ENCODE data around the gene ELFN1. TPM values are rescaled to one million over a fixed set of nuclear protein-coding genes. Genes with fewer than 3 reads are reported as not detected.

The ELFN1 gene
- total RNA-seq, 1 donor from 2014 or later: 12.0 TPM

DNA sequence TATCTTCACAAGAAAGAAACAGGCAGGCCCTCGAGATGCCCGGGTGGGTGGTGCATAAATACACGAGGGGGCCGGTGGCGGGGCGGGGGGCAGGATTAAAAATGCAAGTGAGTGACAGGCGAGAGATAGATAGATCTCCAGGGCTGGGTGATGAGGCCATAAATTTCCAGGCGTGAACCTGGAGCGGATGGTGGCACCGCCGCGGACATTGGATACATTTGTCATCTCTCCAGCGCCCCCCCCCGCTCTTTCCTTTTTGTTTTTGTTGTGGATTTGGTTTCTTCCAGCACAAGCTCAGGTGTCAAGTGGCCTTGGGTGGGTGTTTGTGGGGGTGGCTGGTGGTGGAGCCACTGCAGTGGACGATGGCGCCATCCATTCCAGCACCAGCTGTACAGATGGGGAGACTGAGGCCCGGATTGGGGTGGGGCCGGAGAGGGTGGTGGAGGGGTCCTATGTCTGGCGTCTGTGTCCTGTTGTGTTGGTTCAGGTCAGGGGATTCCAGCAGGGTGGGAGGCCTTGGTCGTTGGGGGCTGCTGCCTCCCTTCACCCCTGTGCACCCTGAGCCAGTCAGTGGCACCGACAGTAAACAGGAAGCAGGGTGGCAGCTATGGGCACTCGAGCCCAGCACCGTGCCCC, 2.9 kb downstream of the ELFN1 start:
- intact Hi-C loops (cut with micrococcal nuclease): no loop called here
- DNase-seq: peak; percentile 25
- no peak for ATAC-seq

DNA sequence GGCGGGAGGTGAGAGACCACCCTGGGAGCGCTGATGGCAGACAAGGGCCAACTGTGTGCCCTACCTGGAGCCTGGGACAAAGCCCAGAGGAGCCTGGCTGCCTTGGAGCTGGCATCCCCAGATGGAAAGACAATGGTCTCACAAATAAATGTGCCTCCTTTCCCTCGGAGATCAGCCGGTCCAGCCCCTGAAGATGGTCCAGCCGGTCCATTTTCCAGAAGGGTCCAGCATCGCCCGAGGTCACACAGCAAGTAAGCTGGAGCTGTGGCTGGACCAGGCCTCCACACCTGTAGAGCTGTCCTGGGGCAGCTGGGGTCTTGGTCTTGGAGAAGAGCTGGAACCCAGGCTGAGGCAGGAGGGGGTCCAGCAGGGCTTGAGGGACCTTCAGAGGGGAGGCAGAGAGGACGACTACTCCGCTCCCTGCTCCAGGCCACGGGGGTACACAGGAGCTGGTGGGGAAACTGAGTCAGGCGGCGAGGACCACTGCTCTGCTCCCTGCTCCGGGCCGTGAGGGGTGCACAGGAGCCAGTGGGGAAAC, 3.6 kb downstream of the ELFN1 start:
- intact Hi-C loops (cut with micrococcal nuclease): no loop called here
- peak; percentile 25 for DNase-seq

DNA sequence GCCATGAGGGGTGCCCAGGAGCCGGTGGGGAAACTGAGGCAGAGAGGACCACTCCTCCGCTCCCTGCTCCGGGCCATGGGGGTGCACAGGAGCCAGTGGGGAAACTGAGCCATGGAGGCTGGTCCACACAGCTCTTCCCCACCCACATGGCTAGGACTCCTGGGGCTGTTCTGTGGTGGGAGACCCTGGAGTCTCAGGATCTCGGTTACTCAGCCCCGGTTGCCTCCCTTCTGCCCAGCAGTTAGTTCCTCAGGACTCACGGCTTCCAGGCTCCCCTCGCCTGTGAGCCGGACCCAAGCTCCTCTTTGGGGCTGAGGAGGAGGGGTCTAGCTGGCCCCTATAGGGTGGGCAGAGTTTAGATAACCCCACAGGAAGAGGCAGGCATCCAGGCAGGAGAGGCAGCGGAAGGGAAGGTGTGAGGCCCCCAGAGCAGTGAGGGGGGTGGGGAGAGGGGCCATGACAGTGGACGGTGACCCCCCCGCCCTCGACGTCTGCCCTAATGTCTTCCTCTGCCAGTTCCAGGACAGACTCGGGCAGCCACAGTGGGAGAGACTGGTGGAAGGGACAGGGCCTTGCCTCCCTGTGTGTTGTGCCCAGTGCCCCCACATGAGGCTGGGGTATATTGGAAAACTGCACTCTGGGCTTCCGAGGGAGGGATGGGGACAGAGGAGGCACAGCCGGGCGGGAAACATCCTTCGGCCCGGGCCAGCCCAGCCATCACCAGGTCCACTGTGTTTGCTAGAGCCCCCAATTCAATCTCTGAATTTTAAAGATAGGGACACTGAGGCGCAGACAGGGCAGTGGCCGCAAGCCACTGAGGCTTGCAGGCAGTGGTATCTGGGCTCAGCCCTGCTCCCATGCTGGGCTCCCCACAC, 4.3 kb downstream of the ELFN1 start:
- DNase-seq (peak; percentile 11), ATAC-seq (no peak)
- intact Hi-C loops (cut with micrococcal nuclease): no loop called here

More for the DNA sequence above, 3.6 kb downstream of the ELFN1 start:
- ATAC-seq: no peak

DNA sequence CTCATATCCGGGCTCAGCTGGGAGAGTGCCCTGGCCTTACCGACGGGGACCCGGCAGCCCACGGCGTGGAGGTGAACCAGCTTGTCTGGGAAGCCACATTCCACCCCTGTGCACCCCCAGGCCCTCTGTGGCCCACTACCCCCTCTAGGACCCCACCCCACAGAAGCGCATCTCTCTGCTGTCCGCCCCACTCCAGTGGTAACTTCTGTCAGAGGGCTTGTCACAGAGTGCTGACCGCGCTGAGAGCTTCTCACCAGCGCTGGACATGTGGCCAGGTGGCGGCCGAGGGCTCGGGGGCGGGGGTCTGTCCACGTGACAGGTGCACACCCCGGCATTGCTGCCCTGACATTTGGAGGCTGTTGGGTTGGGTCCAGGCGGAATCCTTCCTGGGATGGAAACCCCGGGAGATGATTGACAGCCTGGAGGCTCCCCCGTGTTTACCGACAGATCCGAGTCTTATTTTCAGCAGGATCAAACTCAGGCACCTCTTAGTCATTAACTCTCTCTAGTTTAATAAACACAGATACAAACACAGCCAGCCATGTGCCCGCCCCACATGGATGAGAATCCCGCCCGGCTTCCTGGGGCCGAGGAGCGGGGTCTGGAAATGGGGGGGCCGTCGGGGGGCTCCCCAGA, 5.1 kb downstream of the ELFN1 start:
- intact Hi-C loops (cut with micrococcal nuclease): no loop called here
- ATAC-seq: no peak
- DNase-seq: peak; percentile 19

DNA sequence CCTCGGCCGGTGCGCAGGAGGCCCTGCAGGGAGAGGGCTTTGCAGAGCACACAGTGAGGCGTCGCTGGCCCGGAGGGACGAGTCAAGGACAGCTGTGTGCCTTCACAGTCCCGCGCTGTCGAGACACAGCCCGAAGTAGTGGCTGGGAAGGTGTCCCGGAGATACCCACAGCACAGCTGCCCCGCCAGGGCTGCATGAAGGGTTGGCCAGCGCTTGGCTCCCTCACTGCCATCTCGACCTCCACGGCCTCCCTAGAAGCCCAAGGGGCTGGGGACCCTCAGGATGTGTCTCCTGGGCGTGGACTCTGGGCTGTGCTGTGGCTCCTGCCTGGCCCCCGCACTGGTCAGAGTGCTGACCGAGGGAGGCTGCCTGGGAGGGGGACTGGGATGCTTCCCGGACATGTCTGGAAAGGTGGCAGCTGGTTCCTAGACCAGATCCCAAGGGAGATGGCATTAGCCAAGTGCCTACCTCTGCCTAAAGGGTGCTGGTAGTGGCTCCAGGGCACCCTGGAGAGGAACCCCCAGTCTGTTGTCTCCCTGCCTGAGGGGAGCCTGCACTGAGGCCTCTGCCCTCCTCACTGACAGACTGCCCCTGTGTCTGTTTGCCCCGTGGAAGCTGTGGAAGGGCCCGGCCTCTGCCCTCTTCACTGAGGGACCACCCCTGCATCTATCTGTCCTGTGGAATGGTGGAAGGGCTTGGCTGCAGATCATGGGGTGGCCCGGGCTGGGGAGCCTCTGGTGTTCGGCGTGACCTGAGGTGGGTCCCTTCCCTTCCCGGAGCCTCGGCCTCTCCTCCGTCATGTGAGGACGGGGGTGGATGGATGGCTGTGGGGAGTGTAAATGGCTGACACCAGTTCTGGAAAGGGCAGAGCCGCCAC, 5.8 kb downstream of the ELFN1 start:
- intact Hi-C loops (cut with micrococcal nuclease): no loop called here
- ATAC-seq: peak; percentile 32
- peak; percentile 28 for DNase-seq

DNA sequence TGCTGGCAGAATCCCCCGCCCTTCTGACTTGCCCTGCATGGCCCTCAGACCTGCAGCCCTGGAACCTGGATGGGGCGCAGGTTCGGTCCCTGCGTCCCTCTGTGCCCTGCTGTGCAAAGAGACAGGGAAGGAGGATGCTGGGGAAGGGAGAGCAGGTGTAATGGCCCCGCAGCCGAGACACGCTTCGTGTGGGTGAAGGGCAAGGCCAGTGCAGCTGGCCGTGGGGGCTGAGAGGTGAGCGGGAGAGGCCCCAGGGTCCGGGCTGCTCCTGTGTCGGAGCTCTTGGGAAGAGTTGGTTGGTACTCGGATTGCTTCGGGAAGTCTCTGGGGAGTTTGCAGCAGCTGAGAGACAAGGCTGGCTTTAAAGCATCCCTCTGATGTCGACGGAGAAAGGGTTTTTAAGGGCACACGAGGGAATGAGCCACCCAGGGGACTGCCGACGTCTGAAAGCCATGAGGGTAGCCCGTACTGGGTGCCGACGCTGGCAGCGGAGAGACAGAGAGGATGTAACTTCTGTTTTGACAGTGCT, 6.5 kb downstream of the ELFN1 start:
- ATAC-seq (no peak), DNase-seq (peak; percentile 8)
- intact Hi-C loops (cut with micrococcal nuclease): no loop called here

DNA sequence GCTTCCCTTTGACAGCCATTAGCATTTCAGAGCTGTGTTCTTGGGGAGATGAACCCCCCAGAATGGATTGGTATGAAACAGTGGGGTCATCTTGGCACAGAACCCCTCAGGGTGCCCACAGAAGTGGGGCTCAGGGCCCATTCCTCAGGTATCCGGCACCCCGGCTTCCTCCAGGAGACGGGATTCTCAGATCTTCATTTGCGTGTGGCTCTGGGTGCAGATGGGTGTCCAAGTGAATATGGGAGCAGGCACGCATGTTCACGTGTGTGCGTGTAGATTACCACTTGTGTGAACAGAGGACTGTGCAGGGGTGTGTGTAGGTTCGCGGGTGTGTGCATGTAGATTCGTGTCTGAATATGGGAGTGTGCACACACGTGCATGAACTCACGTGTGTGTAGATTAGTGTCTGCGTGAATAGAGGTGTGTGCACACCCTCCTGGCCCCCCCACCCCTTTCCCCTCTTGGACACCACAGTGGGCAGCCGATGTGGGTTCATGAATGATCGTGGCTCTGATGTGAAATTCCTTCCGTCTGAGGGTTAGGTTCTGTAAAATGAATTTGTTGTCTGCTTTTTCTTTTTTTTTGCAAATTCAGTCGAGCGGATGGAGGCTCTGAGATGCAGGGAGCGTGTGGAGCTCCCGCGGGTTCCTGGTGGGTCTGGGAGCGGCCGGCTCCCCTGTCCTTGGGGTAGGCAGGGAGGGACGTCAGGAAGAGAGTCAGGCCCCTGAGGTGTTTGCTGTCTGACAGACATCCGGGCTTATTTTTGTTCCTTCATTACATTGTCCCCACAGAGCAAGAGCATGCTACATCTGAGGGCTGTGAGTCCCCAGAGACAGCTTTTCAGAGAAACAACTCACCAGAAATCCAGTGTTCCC, 7.4 kb downstream of the ELFN1 start:
- DNase-seq (peak; percentile 16), ATAC-seq (no peak)
- intact Hi-C loops (cut with micrococcal nuclease): no loop called here

DNA sequence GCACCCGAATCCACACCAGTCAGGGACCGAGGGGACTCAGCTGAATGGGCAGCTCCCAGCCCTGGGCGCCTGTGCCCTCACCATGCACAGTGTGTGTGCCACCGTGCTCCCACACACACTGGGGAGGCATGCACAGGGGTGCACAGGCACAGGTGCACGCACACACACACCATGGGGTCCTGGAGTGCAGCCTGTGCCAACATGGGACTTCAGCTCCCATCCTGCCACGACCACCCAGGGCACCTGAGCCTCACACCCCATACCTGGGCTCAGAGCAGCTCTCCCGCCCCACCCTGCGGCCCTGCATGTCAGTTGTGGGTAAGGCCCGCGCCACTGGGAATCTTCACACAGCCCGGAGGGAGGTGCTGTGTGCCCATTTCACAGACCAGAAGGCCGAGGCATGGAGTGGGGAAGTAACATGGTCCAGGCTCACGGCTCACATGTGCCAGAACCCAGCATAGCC, 8.0 kb downstream of the ELFN1 start:
- intact Hi-C loops (cut with micrococcal nuclease): no loop called here
- ATAC-seq (no peak), DNase-seq (no peak)

DNA sequence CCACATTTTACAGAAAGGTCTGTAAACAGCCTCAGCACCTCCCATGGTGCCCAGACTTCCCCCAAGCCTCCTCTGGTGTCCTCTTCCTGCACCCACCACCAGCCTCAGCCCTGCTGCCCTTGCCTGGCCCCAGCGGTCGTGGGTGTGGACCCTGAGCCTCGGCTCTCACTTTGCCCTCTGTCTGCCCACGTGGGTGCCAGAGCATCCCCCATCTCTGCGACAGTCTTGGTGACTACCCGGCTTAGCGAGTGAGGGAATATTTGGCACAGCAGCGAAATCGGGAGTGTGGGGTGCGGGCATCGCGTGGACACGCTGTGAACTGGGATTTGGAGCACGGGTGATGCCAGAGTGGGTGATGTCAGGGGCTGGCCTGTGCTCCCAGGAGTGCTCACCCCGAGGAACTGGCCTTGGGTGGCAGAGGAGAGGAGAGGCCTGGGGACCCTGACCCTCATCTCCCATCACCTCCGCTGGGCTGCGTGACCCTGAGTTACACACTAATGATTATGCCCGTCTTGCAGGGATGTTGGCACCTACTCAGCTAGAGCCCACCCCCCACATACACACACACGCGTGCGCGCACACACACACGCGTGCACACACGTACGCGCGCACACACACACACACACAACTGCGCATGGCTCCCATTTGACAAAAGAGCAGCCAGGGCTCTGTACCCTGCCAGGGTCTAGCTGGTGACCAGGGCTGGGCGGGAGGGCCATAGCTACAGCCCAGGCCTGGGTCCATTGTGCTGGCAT, 8.7 kb downstream of the ELFN1 start:
- DNase-seq (no peak), ATAC-seq (no peak)
- intact Hi-C loops (cut with micrococcal nuclease): no loop called here

DNA sequence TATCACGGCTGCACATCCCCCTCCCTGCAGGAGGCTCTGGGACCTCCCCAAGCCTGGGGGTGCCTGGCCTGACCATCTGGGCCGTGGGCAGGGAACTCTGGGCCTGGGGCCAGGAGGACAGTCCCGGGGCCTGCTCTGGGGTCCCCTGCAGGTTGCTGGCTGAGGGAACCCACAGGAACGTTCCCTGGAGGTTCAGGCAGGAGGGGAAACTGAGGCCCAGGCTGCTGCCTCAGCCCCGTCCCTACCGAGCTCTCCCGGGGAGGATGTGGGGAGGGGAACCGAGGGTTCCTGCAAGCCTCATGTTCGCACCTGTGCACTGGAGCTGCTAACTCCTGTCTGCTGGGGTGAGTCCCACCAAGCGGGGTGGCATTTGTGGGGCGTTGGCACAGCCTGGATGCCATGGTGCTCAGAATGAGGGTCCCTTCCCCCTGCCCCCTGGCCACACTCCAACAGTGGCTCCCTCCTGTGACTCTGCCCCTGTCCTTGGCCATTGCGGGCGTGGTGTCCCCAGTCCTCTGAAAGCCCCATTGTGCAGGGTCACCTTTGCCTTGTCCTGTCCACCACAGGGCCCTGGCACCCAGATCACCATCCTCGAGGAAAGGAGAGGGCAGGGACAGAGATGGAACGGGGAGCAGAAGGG, 9.4 kb downstream of the ELFN1 start:
- intact Hi-C loops (cut with micrococcal nuclease): no loop called here
- DNase-seq (no peak), ATAC-seq (no peak)

DNA sequence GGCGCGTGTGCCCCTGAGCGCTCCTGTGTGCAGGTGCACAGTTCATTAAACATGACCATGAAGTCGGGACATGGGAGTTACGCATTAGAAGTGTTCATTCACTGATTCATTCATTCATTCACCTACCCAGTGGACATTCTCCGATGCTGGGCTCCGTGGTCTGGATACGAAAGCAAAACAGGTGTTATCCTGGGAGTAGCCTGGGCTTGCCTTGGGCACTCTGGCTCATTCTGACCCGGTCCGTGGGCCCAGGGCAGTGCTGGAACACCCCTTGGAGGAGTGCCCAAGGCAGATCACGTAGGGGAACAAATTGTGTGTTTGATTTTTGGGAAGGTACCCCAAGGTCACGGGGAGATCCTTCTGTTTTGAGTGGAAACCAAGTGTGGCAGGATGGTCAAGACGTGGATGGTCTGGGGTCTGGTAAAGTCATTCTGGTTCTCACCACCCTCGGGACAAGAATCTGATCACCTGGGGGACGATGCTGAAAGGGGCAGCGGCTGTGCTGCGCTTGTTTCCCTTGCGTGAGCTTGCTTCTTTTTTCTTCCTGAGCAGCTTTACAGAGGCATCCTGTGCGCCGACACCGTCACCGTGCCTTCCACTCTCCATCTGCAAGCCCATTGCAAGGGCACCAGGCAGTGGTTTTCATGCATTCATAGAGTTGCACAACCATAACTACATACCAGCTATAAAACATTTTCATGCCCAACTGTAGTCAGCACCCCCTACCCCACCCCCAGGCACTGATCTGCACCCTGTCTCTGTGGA, 10.1 kb downstream of the ELFN1 start:
- no peak for ATAC-seq
- no peak for DNase-seq
- intact Hi-C loops (cut with micrococcal nuclease): no loop called here

DNA sequence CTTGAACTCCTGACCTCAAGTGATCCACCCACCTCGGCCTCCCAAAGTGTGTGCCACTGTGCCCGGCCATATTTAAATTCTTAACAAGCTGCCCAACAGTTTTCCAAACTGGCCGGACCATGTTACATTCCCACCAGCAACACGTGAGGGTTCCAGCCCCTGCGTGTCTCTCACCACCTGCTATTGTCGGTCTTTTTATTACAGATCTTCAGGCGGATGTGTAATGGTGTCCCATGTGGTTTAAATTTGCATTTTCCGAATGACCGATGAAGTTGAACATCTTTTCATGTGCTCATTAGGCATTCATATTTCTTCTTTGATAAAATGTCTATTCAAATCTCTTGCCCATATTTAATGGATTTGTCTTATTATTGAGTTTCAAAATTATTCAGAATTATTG, 11.5 kb downstream of the ELFN1 start:
- intact Hi-C loops (cut with micrococcal nuclease): no loop called here
- no peak for ATAC-seq
- DNase-seq: no peak

DNA sequence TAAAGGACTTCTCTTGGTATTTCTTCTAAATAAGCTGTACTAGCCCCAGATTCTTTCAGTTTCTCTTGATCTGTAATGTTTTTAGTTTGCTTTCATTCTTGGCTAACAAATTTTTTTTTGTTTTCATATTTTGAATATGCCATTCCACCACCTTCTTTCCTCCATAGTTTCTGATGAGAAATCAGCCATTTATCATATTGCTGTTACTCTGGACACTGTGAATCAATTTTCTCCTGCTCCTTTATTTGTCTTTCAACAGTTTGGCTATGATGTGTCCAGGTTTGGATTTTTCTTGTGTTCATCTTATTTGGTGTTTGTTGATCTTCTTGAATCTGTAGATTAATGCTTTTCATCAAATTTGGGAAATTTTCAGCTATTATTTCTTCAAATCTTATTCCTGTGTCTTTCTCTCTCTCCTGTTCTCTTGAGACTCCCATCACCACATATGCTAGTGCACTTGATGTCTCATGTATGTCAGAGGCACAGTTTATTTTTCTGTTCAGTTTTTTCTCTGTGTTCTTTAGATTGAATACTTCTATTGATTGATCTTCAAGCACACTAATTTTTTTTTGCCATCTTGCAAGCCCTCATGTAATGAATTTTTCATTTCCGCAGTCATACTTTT, 15.0 kb downstream of the ELFN1 start:
- ATAC-seq (no peak), DNase-seq (no peak)
- intact Hi-C loops (cut with micrococcal nuclease): no loop called here

DNA sequence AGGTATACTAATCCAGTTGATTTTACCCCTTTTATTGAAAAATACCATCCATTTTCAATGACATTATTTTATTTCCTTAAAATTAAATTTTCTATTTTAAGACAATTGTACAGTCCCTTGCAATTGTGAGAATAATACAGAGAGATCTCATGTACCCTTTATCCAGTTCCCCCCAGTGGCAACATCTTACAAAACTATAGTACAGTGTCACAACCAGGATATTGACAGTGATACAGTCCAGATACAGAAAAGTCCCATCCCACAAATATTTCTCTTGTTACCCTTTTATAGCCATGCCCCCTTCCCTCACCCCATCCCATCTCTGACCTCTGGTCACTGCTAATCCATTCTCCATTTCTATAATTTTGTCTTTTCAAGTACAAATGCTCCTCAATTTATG, 18.5 kb downstream of the ELFN1 start:
- no peak for ATAC-seq
- DNase-seq: no peak
- intact Hi-C loops (cut with micrococcal nuclease): no loop called here

DNA sequence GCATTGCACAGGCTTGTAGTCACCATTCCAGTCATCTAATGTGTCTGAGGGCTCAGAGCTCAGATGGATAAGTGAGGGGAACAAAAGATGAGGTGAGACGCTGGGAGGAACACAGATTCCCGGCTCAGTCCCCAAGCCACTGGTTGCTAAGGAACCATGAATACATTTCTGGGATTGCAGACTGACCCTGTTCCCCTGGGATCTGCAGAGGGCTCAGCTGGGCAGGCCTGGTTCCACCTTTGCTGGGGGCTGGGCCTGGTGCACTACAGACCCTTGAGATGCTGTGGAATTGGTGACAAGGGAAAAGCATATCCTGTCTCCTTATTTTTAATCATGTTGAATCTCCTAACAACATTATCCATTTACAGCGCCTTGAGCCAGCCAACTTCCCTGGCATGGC, 19.2 kb downstream of the ELFN1 start:
- intact Hi-C loops (cut with micrococcal nuclease): no loop called here
- DNase-seq (no peak), ATAC-seq (no peak)

Data from left ventricle myocardium superior (tissue), 1 donor.